IPS-20b (cell line): ENCODE measurements around the gene C1QTNF12.

ENCODE experiments used
- H3K27ac ChIP-seq: one replicate; pipeline ENCODE4 v1.5.1; 2013; ENCODE audit warnings: low read length
- H3K27me3 ChIP-seq: 2 replicates; pipeline ENCODE4 v1.6.1; 2013; ENCODE audit warnings: mild to moderate bottlenecking, low read length, inconsistent platforms; ENCODE audit not compliant: insufficient read depth
- H3K36me3 ChIP-seq: 2 replicates; pipeline ENCODE4 v1.6.1; 2013; ENCODE audit warnings: low read depth, mild to moderate bottlenecking, inconsistent platforms, low read length, moderate library complexity; ENCODE audit not compliant: insufficient read depth
- H3K4me1 ChIP-seq: 2 replicates; pipeline ENCODE4 v1.6.1; 2013; ENCODE audit warnings: mild to moderate bottlenecking, control low read depth, inconsistent platforms, low read length, moderate library complexity; ENCODE audit not compliant: insufficient read depth
- H3K4me3 ChIP-seq: 2 replicates; pipeline ENCODE4 v1.5.1; 2013; ENCODE audit warnings: mild to moderate bottlenecking, low read length, inconsistent platforms
- H3K9ac ChIP-seq: 2 replicates; pipeline ENCODE4 v1.6.1; 2013; ENCODE audit warnings: low read depth, mild to moderate bottlenecking, inconsistent platforms, low read length, moderate library complexity
- H3K9me3 ChIP-seq: 2 replicates; pipeline ENCODE4 v1.6.1; 2013; ENCODE audit warnings: mild to moderate bottlenecking, low read depth, low read length, inconsistent platforms; ENCODE audit not compliant: insufficient read depth

The C1QTNF12 gene

DNA sequence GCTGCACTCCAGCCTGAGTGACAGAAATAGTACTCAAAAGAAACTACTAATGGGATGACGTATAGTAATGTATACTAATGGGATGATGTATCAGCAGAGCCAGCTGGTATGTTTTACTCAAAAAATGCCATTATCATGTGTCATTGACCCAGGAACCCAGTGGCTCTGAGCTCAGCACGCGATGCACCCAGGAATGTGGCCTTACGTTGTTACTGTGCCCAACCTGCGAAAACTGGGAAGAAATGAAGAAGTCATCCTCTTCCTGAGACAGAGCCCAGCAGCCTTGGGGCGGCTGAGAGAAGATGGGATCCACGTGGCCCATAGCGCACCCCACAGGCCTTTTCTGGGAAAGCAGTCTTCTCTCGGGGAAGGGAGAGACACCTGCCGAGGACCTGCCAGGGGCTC is 18.3 kb upstream of the C1QTNF12 start:
- Histone ChIP-seq H3K4me1 (no peaks in the 10 kb centered on the region), H3K27me3 (no peaks in the 10 kb centered on the region), H3K36me3 (peaks cover 74% of the 10 kb centered on the region), H3K9ac (no peak overlapping the region), H3K9me3 (no peaks in the 10 kb centered on the region), H3K27ac (no peak overlapping the region), H3K4me3 (no peak overlapping the region)

DNA sequence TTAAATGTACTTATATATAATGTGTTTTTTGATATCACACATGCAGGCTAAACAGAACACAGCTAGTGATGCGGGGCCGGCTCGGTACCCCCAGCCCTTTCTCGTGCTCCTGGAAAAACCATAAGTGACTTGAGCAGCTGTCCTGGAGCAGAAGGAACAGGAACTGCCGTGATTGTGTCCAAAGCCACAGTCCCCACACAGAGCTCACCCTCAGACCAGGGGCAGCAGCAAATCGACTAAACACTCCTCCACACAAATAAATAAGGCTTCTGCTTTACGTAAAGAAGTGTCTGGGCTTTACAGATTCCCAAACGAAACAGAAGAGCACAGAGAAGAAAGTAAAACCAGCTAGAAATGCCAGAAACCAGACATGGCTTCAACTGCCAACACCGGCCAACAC is 17.5 kb upstream of the C1QTNF12 start:
- Histone ChIP-seq H3K36me3 (peaks cover 78% of the 10 kb centered on the region), H3K9ac (no peak overlapping the region), H3K27ac (no peak overlapping the region), H3K27me3 (no peaks in the 10 kb centered on the region), H3K4me3 (no peak overlapping the region), H3K9me3 (no peaks in the 10 kb centered on the region), H3K4me1 (no peaks in the 10 kb centered on the region)

GRCh38 chr1:1262758-1263157 is 16.2 kb upstream of the C1QTNF12 start:
- Histone ChIP-seq H3K36me3 (peaks cover 74% of the 10 kb centered on the region), H3K27ac (no peak overlapping the region), H3K4me3 (no peak overlapping the region), H3K4me1 (no peaks in the 10 kb centered on the region), H3K9ac (no peak overlapping the region), H3K27me3 (no peaks in the 10 kb centered on the region), H3K9me3 (no peaks in the 10 kb centered on the region)

GRCh38 chr1:1262071-1262470 is 15.5 kb upstream of the C1QTNF12 start:
- no peaks in the 10 kb centered on the region for H3K27me3 ChIP-seq
- H3K4me1 ChIP-seq = 0 out of 2 replicates have a peak, but pooled peaks cover 3% of the 10 kb centered on the region
- H3K9ac ChIP-seq = no peak overlapping the region
- H3K36me3 ChIP-seq = peaks cover 68% of the 10 kb centered on the region
- no peaks in the 10 kb centered on the region for H3K9me3 ChIP-seq
- H3K27ac ChIP-seq = no peak overlapping the region
- H3K4me3 ChIP-seq = no peak overlapping the region

GRCh38 chr1:1260843-1261560 is 14.5 kb upstream of the C1QTNF12 start:
- Histone ChIP-seq H3K27me3 (no peaks in the 10 kb centered on the region), H3K4me3 (no peak overlapping the region), H3K36me3 (peaks cover 75% of the 10 kb centered on the region), H3K27ac (no peak overlapping the region), H3K4me1 (0 out of 2 replicates have a peak, but pooled peaks cover 3% of the 10 kb centered on the region), H3K9ac (no peak overlapping the region), H3K9me3 (no peaks in the 10 kb centered on the region)

DNA sequence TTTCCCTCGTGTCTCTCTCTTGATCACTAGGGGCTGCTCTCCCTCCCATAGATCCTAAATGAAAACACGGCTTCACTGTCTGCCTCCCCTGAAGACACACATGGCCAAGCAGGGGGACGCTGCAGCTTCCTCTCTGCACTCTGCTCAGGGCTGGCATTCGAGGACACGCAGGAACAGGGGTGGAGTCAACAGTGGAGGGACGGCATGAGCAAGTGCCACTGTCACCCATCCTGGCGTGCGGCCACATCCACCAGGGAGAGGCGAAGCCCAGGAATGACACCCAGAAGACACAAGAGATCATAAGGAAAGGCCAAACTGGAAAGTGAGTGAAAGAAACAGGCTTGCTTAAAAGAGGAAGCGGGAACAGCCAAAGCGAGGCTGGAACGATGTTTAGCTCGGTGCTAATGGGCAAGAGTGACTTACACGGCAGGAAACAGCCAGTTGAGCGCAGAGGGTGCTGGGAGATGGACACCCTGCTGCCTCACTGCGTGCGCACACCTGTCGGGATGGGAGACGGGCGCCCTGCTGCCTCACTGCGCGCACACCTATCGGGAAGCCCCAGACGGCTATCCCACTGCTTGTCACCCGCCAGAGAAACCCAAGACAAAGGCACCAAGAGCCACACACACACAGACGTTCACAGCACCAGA is 13.6 kb upstream of the C1QTNF12 start:
- no peak overlapping the region for H3K4me3 ChIP-seq
- H3K27me3 ChIP-seq = no peaks in the 10 kb centered on the region
- 0 out of 2 replicates have a peak, but pooled peaks cover 3% of the 10 kb centered on the region for H3K4me1 ChIP-seq
- peaks cover 80% of the 10 kb centered on the region for H3K36me3 ChIP-seq
- H3K9me3 ChIP-seq = no peaks in the 10 kb centered on the region
- H3K9ac ChIP-seq = no peak overlapping the region
- H3K27ac ChIP-seq = no peak overlapping the region

GRCh38 chr1:1259540-1259939 is 13.0 kb upstream of the C1QTNF12 start:
- Histone ChIP-seq H3K27ac (no peak overlapping the region), H3K9me3 (no peaks in the 10 kb centered on the region), H3K4me3 (no peak overlapping the region), H3K36me3 (peaks cover 81% of the 10 kb centered on the region), H3K9ac (no peak overlapping the region), H3K4me1 (0 out of 2 replicates have a peak, but pooled peaks cover 3% of the 10 kb centered on the region), H3K27me3 (no peaks in the 10 kb centered on the region)

GRCh38 chr1:1259119-1259488 is 12.6 kb upstream of the C1QTNF12 start:
- no peak overlapping the region for H3K27ac ChIP-seq
- H3K9ac ChIP-seq = no peak overlapping the region
- H3K27me3 ChIP-seq = no peaks in the 10 kb centered on the region
- no peak overlapping the region for H3K4me3 ChIP-seq
- H3K36me3 ChIP-seq = peaks cover 81% of the 10 kb centered on the region
- no peaks in the 10 kb centered on the region for H3K9me3 ChIP-seq
- H3K4me1 ChIP-seq = 0 out of 2 replicates have a peak, but pooled peaks cover 3% of the 10 kb centered on the region

DNA sequence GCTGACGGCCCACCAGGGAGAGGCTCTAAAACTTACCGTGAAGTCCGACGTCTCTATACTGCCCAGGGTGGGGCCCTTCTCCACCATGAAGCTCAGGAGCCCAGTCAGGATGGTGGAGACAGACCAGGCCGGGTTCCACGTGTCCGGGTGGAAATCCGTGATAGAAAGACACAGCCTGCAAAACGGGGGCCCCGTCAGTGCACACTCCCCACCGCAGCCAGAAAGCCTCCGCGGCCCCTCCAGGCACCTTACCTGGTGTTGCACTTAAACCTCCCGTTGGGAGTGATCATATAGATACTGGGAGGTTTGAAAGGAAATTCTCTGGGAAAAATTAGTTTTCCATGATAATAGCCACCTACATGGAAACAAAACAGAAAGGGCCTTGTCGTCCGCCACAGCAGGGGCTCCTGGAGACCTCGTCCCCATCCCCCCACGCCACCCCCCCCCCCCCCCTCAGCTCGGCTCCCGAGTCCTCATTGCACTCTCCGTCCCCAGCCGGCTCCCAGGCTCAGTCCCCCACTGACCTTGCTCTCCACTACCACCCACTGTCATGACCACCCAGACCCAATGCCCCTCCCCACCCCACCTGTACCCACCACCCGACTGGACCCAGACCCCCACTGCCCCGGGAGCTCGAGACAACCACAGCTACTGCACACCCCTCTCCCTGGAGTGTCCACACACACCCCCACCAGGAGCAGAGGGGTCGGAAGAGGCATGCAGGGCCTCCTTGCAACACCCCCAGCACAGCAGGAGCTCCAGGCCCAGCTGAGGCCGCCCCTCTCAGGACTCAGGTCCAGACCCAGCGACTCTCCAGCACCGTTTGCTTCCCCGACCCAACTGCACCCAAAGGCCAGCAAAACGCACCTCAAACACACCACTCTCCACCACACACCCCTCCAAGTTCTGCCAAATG is 10.7 kb upstream of the C1QTNF12 start:
- Histone ChIP-seq H3K4me1 (0 out of 2 replicates have a peak, but pooled peaks cover 3% of the 10 kb centered on the region), H3K27me3 (no peaks in the 10 kb centered on the region), H3K27ac (peak overlapping the region; percentile 21), H3K36me3 (peaks cover 70% of the 10 kb centered on the region), H3K9me3 (no peaks in the 10 kb centered on the region), H3K4me3 (no peak overlapping the region), H3K9ac (no peak overlapping the region; the same call in none of the 2 replicates)

DNA sequence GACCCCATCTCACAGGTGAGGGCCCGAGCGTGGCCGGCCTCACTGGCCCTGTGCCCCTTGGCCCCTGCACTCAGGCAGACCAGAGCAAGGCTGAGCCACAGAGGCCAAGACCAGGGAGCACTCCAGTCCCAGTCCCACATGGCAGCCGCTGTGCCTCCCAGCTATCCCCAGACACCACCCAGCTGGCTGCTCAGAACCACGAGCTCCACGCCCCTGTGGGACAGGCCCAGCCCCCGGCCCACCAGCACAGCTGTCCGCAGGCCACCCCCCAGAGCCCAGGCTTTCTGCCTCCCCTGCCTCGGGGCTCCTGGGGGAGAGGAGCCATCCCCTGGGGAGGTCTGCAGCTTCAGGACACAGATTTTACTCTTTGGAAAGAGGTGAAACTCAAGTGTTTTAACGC is 9.1 kb upstream of the C1QTNF12 start:
- Histone ChIP-seq H3K9me3 (no peaks in the 10 kb centered on the region), H3K27ac (no peak overlapping the region), H3K4me3 (no peak overlapping the region), H3K9ac (no peak overlapping the region), H3K27me3 (no peaks in the 10 kb centered on the region), H3K36me3 (peaks cover 55% of the 10 kb centered on the region), H3K4me1 (0 out of 2 replicates have a peak, but pooled peaks cover 3% of the 10 kb centered on the region)

DNA sequence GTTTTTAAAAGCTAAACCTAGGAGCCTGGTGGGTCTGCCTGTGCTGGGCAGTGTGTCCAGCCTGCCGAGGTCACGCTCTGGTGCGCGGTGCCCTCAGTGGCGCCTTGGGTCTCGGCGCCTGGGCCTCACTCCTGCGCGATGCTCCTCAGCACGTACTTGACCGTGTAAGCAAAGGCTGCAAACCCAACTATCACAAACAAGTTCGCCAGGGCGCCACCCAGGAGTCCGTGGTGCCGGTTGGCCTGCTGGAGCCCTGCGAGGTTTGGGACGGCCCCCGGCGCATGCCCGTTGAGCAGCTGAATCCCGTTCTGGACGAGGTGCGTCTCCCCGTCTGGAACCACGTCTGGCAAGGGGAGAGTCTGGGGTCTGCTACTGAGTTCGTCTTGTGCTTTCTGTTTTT is 8.6 kb upstream of the C1QTNF12 start:
- Histone ChIP-seq H3K27ac (no peak overlapping the region), H3K36me3 (peaks cover 51% of the 10 kb centered on the region), H3K9ac (no peak overlapping the region), H3K27me3 (no peaks in the 10 kb centered on the region), H3K4me3 (no peak overlapping the region), H3K4me1 (0 out of 2 replicates have a peak, but pooled peaks cover 3% of the 10 kb centered on the region), H3K9me3 (no peaks in the 10 kb centered on the region)
